ENCODE data around the gene HPCA.

The HPCA gene

DNA sequence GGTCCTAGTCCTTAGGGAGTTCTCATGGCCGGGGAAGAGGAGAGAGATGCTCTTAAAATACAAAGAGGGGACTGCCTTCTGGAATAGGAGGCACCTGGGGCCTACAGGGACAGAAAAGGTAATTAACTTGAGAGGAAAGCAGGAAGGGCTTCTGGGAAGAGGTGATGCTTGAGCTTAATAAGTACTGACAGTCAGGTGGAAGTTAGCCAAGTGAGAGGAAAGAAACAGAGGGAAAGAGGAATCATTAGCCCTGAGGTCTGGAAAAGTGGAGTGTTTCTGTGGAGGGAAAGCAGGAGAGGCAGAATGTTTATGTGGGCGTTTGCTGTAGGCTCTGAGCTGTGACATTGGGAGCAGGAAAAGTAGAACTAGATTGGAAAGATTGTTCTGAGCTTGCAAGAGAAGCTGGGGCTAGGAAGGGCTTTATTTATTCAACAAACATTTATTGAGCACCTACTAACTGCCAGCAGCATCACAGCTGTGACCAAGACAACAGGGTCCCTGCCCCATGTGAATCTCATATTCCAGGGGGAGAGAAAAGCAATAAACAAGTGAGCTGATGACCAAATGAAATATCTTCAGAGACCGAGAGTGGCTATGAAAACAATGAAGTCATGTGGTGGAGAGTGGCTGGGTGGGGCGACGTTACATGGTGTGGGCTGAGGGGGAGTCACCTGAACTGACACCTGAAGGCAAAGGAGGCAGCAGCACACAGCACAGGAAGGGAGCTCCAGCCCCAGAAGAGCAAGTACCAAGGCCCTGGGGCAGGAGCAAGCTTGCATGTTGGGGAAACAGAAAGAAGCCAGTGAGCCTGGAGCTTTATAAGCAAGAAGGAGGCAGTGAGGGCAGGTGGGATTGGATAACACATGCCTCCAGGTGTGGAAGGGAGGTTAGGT is 11.2 kb upstream of the HPCA start:
- Histone ChIP-seq H3K4me1 (ENCODE audit: insufficient read depth, low read length, severe bottlenecking) (peaks cover 7% of the 10 kb centered on the region), H3F3A (ENCODE audit: insufficient read depth, low read length) (no peaks in the 10 kb centered on the region), H3K27ac (ENCODE audit: low read depth, low read length, poor library complexity, severe bottlenecking) (no peak overlapping the region), H3K36me3 (ENCODE audit: insufficient read depth, low read length) (no peaks in the 10 kb centered on the region), H3K4me3 (ENCODE audit: low read depth, low read length, poor library complexity, severe bottlenecking) (no peak overlapping the region), H3K9me3 (ENCODE audit: low read length) (no peaks in the 10 kb centered on the region), H3K27me3 (ENCODE audit: insufficient read depth, low read length) (no peaks in the 10 kb centered on the region; the same call in 1 of the 2 replicates), H3K4me2 (ENCODE audit: low read length) (no peak overlapping the region), H3K79me2 (ENCODE audit: insufficient read depth, low read length) (no peaks in the 10 kb centered on the region), H3K9ac (ENCODE audit: low read length) (no peak overlapping the region), H3K9me2 (ENCODE audit: low read depth, low read length) (no peaks in the 10 kb centered on the region), H2AFZ (ENCODE audit: low read length) (no peak overlapping the region), H4K20me1 (ENCODE audit: insufficient read depth, low read length) (no peaks in the 10 kb centered on the region)
- TF ChIP-seq EZH2 (IDR thresholded peaks at IDR 0.05; ENCODE audit: borderline replicate concordance, low read length), result no peak

DNA sequence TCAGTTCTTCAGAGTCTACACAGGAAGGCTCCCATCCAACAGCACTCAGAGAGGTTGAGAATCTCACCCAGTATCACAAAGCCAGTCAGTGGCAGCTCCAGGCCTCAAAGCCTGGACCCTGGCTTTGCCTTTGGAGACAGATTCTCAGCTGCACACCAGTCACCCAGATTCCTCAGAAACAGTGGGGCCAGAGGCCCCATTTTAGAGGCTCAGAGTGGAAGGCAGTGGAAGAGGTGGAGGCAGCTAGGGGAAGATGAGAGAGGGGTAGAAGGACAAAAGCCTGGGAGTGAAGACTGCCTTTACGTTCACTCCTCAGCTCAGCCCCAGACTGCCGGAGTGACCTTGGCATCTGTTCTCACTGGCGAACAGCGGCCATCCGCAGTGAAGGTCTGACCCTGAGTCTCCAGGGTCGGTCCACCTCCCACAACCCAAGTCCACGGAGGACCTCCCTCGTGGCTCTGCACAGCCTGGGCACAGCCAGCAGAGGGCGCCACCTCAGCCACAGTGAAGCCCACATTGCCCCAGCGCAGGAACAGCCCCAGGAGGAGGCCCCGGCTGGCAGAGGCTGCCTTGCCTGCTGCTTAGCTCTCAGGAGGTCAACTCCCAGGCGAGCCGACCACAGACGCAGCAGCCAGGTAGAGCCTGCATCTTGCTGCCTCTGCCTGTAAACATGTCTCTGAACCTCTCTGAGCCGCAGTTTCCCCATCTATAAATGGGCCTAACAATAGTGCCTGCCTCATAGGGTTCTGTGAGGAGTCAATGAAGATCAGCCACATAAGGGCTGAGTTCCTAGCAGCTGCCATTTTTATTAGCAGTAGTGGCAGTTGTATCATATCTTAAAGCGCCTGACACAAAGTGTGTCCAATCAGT is 9.7 kb upstream of the HPCA start:
- Histone ChIP-seq H3K27me3 (ENCODE audit: insufficient read depth, low read length) (no peaks in the 10 kb centered on the region; the same call in 1 of the 2 replicates), H3K27ac (ENCODE audit: low read depth, low read length, poor library complexity, severe bottlenecking) (no peak overlapping the region), H2AFZ (ENCODE audit: low read length) (no peak overlapping the region), H3K9ac (ENCODE audit: low read length) (no peak overlapping the region), H3K4me2 (ENCODE audit: low read length) (no peak overlapping the region), H3K36me3 (ENCODE audit: insufficient read depth, low read length) (no peaks in the 10 kb centered on the region), H3K9me3 (ENCODE audit: low read length) (no peaks in the 10 kb centered on the region), H3K4me1 (ENCODE audit: insufficient read depth, low read length, severe bottlenecking) (peaks cover 7% of the 10 kb centered on the region), H3K9me2 (ENCODE audit: low read depth, low read length) (no peaks in the 10 kb centered on the region), H4K20me1 (ENCODE audit: insufficient read depth, low read length) (no peaks in the 10 kb centered on the region), H3K79me2 (ENCODE audit: insufficient read depth, low read length) (no peaks in the 10 kb centered on the region), H3F3A (ENCODE audit: insufficient read depth, low read length) (no peaks in the 10 kb centered on the region), H3K4me3 (ENCODE audit: low read depth, low read length, poor library complexity, severe bottlenecking) (no peak overlapping the region)
- TF ChIP-seq EZH2 (IDR thresholded peaks at IDR 0.05; ENCODE audit: borderline replicate concordance, low read length), result no peak
- TF ChIP-seq, protein P1, sequence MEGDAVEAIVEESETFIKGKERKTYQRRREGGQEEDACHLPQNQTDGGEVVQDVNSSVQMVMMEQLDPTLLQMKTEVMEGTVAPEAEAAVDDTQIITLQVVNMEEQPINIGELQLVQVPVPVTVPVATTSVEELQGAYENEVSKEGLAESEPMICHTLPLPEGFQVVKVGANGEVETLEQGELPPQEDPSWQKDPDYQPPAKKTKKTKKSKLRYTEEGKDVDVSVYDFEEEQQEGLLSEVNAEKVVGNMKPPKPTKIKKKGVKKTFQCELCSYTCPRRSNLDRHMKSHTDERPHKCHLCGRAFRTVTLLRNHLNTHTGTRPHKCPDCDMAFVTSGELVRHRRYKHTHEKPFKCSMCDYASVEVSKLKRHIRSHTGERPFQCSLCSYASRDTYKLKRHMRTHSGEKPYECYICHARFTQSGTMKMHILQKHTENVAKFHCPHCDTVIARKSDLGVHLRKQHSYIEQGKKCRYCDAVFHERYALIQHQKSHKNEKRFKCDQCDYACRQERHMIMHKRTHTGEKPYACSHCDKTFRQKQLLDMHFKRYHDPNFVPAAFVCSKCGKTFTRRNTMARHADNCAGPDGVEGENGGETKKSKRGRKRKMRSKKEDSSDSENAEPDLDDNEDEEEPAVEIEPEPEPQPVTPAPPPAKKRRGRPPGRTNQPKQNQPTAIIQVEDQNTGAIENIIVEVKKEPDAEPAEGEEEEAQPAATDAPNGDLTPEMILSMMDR (IDR thresholded peaks at IDR 0.05; ENCODE audit: low read length), result peak; percentile 96

DNA sequence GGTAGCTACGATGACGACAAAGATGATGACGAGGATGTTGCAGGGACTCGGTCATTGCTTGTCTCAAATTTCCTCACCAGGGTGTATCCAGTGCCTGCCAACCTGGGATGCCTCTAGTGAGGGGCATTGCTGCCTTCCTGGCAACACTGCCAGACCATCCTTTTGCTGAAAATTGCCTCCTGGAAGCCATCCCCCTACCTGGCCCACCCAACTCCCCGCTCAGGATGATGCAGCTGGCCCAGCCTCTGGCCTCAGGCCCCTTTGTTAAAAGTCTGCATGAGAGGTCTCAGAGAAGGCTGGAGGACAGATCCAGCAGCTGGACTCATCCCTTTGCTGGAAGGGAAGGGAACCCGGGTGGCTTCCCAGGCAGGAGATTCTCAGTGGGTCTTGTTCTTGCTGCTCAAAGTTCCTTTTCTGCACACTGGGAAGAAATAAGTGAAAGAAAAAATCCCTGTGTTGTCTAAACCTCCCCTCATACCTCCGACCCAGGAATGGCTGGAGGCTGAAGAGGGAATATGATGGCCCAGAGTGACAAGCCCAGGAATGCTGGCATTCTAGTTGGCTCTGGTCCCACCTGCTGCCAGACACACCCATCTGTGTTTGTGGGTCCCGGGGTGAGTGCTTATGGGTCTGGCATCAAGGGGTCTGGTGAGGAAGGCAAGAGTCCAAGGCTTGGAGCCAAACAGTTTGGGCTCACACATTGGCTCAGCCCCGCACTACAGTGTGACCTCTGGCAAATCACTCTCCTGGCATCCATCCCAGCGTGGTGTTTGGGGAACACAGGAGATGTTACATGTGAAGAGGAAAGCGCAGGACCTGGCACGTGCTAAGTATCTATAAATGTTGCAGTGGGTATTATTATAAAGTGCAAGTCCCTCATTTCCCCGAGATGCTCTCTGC is 8.8 kb upstream of the HPCA start:
- H3K4me2 ChIP-seq (ENCODE audit: low read length), result no peak overlapping the region
- H3K4me3 ChIP-seq (ENCODE audit: low read depth, low read length, poor library complexity, severe bottlenecking), result no peak overlapping the region
- no peak overlapping the region for H3K9ac ChIP-seq (ENCODE audit: low read length)
- H4K20me1 ChIP-seq (ENCODE audit: insufficient read depth, low read length), result no peaks in the 10 kb centered on the region
- no peaks in the 10 kb centered on the region for H3K9me2 ChIP-seq (ENCODE audit: low read depth, low read length)
- H3K36me3 ChIP-seq (ENCODE audit: insufficient read depth, low read length), result no peaks in the 10 kb centered on the region
- peaks cover 3% of the 10 kb centered on the region for H3K4me1 ChIP-seq (ENCODE audit: insufficient read depth, low read length, severe bottlenecking)
- H3K27me3 ChIP-seq (ENCODE audit: insufficient read depth, low read length), result no peaks in the 10 kb centered on the region; the same call in 1 of the 2 replicates
- no peaks in the 10 kb centered on the region for H3F3A ChIP-seq (ENCODE audit: insufficient read depth, low read length)
- H3K79me2 ChIP-seq (ENCODE audit: insufficient read depth, low read length), result no peaks in the 10 kb centered on the region
- TF ChIP-seq, protein P1 (IDR thresholded peaks at IDR 0.05; ENCODE audit: low read length), result no peak
- TF ChIP-seq EZH2 (IDR thresholded peaks at IDR 0.05; ENCODE audit: borderline replicate concordance, low read length), result no peak
- H3K27ac ChIP-seq (ENCODE audit: low read depth, low read length, poor library complexity, severe bottlenecking), result no peak overlapping the region
- H3K9me3 ChIP-seq (ENCODE audit: low read length), result no peaks in the 10 kb centered on the region
- H2AFZ ChIP-seq (ENCODE audit: low read length), result no peak overlapping the region

Data from OCI-LY1 (cell line).